ENCODE results near the gene CEP95.
A peak's percentile ranks its signal among the peaks of the same experiment; 100 is the strongest.

The CEP95 gene

DNA sequence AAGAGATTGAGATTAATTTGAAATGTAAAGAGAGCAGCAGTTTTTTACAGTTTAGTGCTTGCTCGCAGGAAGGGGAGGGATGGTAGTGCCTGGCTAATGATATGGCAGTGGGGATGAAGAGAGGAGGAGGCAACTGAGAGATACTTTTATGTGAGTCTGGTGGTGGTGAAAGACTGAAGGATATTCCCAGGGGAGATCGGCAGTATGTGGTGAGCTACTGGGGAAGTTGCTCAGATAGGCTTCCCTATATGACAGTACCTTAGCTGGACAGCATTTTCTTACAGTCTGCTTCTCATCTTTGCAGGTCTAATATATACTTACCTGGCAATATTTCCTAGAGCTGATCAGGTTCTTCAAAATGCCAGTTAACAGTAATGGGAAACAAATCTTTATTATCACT is 8.6 kb downstream of the CEP95 start:
- H2BK5ac ChIP-seq (ENCODE audit: low read depth, low read length, poor library complexity, severe bottlenecking), result no peak overlapping the region
- H2AFZ ChIP-seq (ENCODE audit: low read depth, low read length), result no peak overlapping the region
- peak overlapping the region; percentile 25 for H3K9ac ChIP-seq (ENCODE audit: low read length)
- H3K18ac ChIP-seq (ENCODE audit: low read depth in 1 of 2, low read length in 2 of 2), result no peak overlapping the region
- H3K27ac ChIP-seq (ENCODE audit: low read length, poor library complexity, severe bottlenecking), result no peak overlapping the region
- H3K9me3 ChIP-seq (ENCODE audit: control insufficient read depth, low read length), result no peaks in the 10 kb centered on the region
- H3K79me1 ChIP-seq (replicated peaks; ENCODE audit: low read length, poor library complexity, severe bottlenecking), result peaks cover 23% of the 10 kb centered on the region
- H3K27me3 ChIP-seq (ENCODE audit: control insufficient read depth in 1 of 2, insufficient read depth in 1 of 2, low read length in 2 of 2), result no peaks in the 10 kb centered on the region
- no peak overlapping the region for H3K4me3 ChIP-seq (ENCODE audit: insufficient read depth in 1 of 2, low read depth in 1 of 2, low read length in 2 of 2)
- H3K4me1 ChIP-seq (ENCODE audit: control insufficient read depth, insufficient read depth, low read depth, low read length), result no peaks in the 10 kb centered on the region
- H4K91ac ChIP-seq (ENCODE audit: low read length), result no peak overlapping the region
- H2AK5ac ChIP-seq (ENCODE audit: low read length, severe bottlenecking), result no peak overlapping the region
- H3K23ac ChIP-seq (ENCODE audit: low read length in 2 of 2), result no peak overlapping the region
- H3K14ac ChIP-seq (ENCODE audit: low read length in 2 of 2), result no peak overlapping the region
- no peak overlapping the region for H3K4ac ChIP-seq (ENCODE audit: low read depth in 1 of 2, low read length in 2 of 2)
- WGBS, result 96% methylated on average over 1 of the region's 2 CpGs
- no peak overlapping the region for H3K4me2 ChIP-seq (ENCODE audit: low read length, poor library complexity, severe bottlenecking)
- H2BK12ac ChIP-seq (ENCODE audit: low read length in 2 of 2), result no peak overlapping the region
- no peak overlapping the region for H2BK120ac ChIP-seq (ENCODE audit: low read depth, low read length)
- no peak overlapping the region for H4K8ac ChIP-seq (ENCODE audit: low read length)
- DNase-seq, result no peak
- peaks cover 15 to 94% of the 10 kb centered on the region in 2 experiments for H3K36me3 ChIP-seq (ENCODE audit: control insufficient read depth in 1 of 2, insufficient read depth in 2 of 2, low read depth in 1 of 2, low read length in 2 of 2)
- H2BK15ac ChIP-seq (ENCODE audit: low read depth, poor library complexity, severe bottlenecking), result no peak overlapping the region

- no peak overlapping the region for H3K4ac ChIP-seq (ENCODE audit: low read depth in 1 of 2, low read length in 2 of 2)
- WGBS, result 94% methylated on average over 1 of the region's 1 CpG
Observed at GRCh38 chr17:64515829-64516228, 9.1 kb downstream of the CEP95 start.

GRCh38 chr17:64519601-64520000 is 12.8 kb downstream of the CEP95 start:
- no peak overlapping the region for H3K9ac ChIP-seq (ENCODE audit: low read length)
- H2AK5ac ChIP-seq (ENCODE audit: low read length, severe bottlenecking), result no peak overlapping the region
- WGBS, result 98% methylated on average over 6 of the region's 6 CpGs
- H3K23ac ChIP-seq (ENCODE audit: low read length in 2 of 2), result no peak overlapping the region
- DNase-seq, result no peak
- no peak overlapping the region for H3K4ac ChIP-seq (ENCODE audit: low read depth in 1 of 2, low read length in 2 of 2)
- peaks cover 21% of the 10 kb centered on the region for H3K79me1 ChIP-seq (replicated peaks; ENCODE audit: low read length, poor library complexity, severe bottlenecking)
- H3K14ac ChIP-seq (ENCODE audit: low read length in 2 of 2), result no peak overlapping the region
- no peak overlapping the region for H3K27ac ChIP-seq (ENCODE audit: low read length, poor library complexity, severe bottlenecking)
- H2BK120ac ChIP-seq (ENCODE audit: low read depth, low read length), result no peak overlapping the region
- no peak overlapping the region for H3K18ac ChIP-seq (ENCODE audit: low read depth in 1 of 2, low read length in 2 of 2)
- H3K27me3 ChIP-seq (ENCODE audit: control insufficient read depth in 1 of 2, insufficient read depth in 1 of 2, low read length in 2 of 2), result no peaks in the 10 kb centered on the region
- H3K4me2 ChIP-seq (ENCODE audit: low read length, poor library complexity, severe bottlenecking), result no peak overlapping the region
- H2BK5ac ChIP-seq (ENCODE audit: low read depth, low read length, poor library complexity, severe bottlenecking), result no peak overlapping the region
- no peak overlapping the region for H2BK12ac ChIP-seq (ENCODE audit: low read length in 2 of 2)
- H3K4me1 ChIP-seq (ENCODE audit: control insufficient read depth, insufficient read depth, low read depth, low read length), result peaks cover 1% of the 10 kb centered on the region
- no peak overlapping the region for H2AFZ ChIP-seq (ENCODE audit: low read depth, low read length)
- no peak overlapping the region for H2BK15ac ChIP-seq (ENCODE audit: low read depth, poor library complexity, severe bottlenecking)
- no peak overlapping the region for H4K91ac ChIP-seq (ENCODE audit: low read length)
- no peak overlapping the region for H4K8ac ChIP-seq (ENCODE audit: low read length)
- peaks cover 28 to 92% of the 10 kb centered on the region in 2 experiments for H3K36me3 ChIP-seq (ENCODE audit: control insufficient read depth in 1 of 2, insufficient read depth in 2 of 2, low read depth in 1 of 2, low read length in 2 of 2)
- no peak overlapping the region for H3K4me3 ChIP-seq (ENCODE audit: insufficient read depth in 1 of 2, low read depth in 1 of 2, low read length in 2 of 2)
- H3K9me3 ChIP-seq (ENCODE audit: control insufficient read depth, low read length), result no peaks in the 10 kb centered on the region

More at GRCh38 chr17:64515829-64516228, 9.1 kb downstream of the CEP95 start:
- Histone ChIP-seq H3K4me2 (ENCODE audit: low read length, poor library complexity, severe bottlenecking) (no peak overlapping the region), H3K27ac (ENCODE audit: low read length, poor library complexity, severe bottlenecking) (no peak overlapping the region), H3K79me1 (replicated peaks; ENCODE audit: low read length, poor library complexity, severe bottlenecking) (peaks cover 20% of the 10 kb centered on the region), H3K36me3 (ENCODE audit: control insufficient read depth in 1 of 2, insufficient read depth in 2 of 2, low read depth in 1 of 2, low read length in 2 of 2) (peaks cover 14 to 94% of the 10 kb centered on the region in 2 experiments), H3K9ac (ENCODE audit: low read length) (no peak overlapping the region), H3K27me3 (ENCODE audit: control insufficient read depth in 1 of 2, insufficient read depth in 1 of 2, low read length in 2 of 2) (no peaks in the 10 kb centered on the region), H2AFZ (ENCODE audit: low read depth, low read length) (no peak overlapping the region), H2AK5ac (ENCODE audit: low read length, severe bottlenecking) (no peak overlapping the region), H2BK12ac (ENCODE audit: low read length in 2 of 2) (no peak overlapping the region), H3K14ac (ENCODE audit: low read length in 2 of 2) (no peak overlapping the region), H4K8ac (ENCODE audit: low read length) (no peak overlapping the region), H3K23ac (ENCODE audit: low read length in 2 of 2) (no peak overlapping the region), H2BK120ac (ENCODE audit: low read depth, low read length) (no peak overlapping the region), H3K4me3 (ENCODE audit: insufficient read depth in 1 of 2, low read depth in 1 of 2, low read length in 2 of 2) (no peak overlapping the region), H2BK5ac (ENCODE audit: low read depth, low read length, poor library complexity, severe bottlenecking) (no peak overlapping the region), H4K91ac (ENCODE audit: low read length) (no peak overlapping the region), H2BK15ac (ENCODE audit: low read depth, poor library complexity, severe bottlenecking) (no peak overlapping the region), H3K4me1 (ENCODE audit: control insufficient read depth, insufficient read depth, low read depth, low read length) (no peaks in the 10 kb centered on the region), H3K18ac (ENCODE audit: low read depth in 1 of 2, low read length in 2 of 2) (no peak overlapping the region), H3K9me3 (ENCODE audit: control insufficient read depth, low read length) (no peaks in the 10 kb centered on the region)
- no peak for DNase-seq

- Histone ChIP-seq H2BK5ac (ENCODE audit: low read depth, low read length, poor library complexity, severe bottlenecking) (no peak overlapping the region), H3K27me3 (ENCODE audit: control insufficient read depth in 1 of 2, insufficient read depth in 1 of 2, low read length in 2 of 2) (no peaks in the 10 kb centered on the region), H4K91ac (ENCODE audit: low read length) (no peak overlapping the region), H3K79me1 (replicated peaks; ENCODE audit: low read length, poor library complexity, severe bottlenecking) (peaks cover 21% of the 10 kb centered on the region), H4K8ac (ENCODE audit: low read length) (no peak overlapping the region), H3K23ac (ENCODE audit: low read length in 2 of 2) (no peak overlapping the region), H2BK12ac (ENCODE audit: low read length in 2 of 2) (no peak overlapping the region), H2BK15ac (ENCODE audit: low read depth, poor library complexity, severe bottlenecking) (no peak overlapping the region), H3K4me3 (ENCODE audit: insufficient read depth in 1 of 2, low read depth in 1 of 2, low read length in 2 of 2) (no peak overlapping the region), H3K18ac (ENCODE audit: low read depth in 1 of 2, low read length in 2 of 2) (no peak overlapping the region), H3K4ac (ENCODE audit: low read depth in 1 of 2, low read length in 2 of 2) (no peak overlapping the region), H2AFZ (ENCODE audit: low read depth, low read length) (no peak overlapping the region), H3K27ac (ENCODE audit: low read length, poor library complexity, severe bottlenecking) (no peak overlapping the region), H3K9ac (ENCODE audit: low read length) (no peak overlapping the region), H2AK5ac (ENCODE audit: low read length, severe bottlenecking) (no peak overlapping the region), H3K4me1 (ENCODE audit: control insufficient read depth, insufficient read depth, low read depth, low read length) (peaks cover 1% of the 10 kb centered on the region), H3K36me3 (ENCODE audit: control insufficient read depth in 1 of 2, insufficient read depth in 2 of 2, low read depth in 1 of 2, low read length in 2 of 2) (peaks cover 31 to 91% of the 10 kb centered on the region in 2 experiments), H3K9me3 (ENCODE audit: control insufficient read depth, low read length) (no peaks in the 10 kb centered on the region), H3K4me2 (ENCODE audit: low read length, poor library complexity, severe bottlenecking) (no peak overlapping the region), H3K14ac (ENCODE audit: low read length in 2 of 2) (no peak overlapping the region), H2BK120ac (ENCODE audit: low read depth, low read length) (no peak overlapping the region)
- WGBS, result 98% methylated on average over 6 of the region's 6 CpGs
- DNase-seq, result no peak
Observed at GRCh38 chr17:64520359-64520758, 13.6 kb downstream of the CEP95 start.

Data from mesenchymal stem cell (in vitro differentiated cells and primary cell).